Kidney (tissue), 14 donors: ENCODE data around the gene MSI2. TPM values are rescaled to one million over a fixed set of nuclear protein-coding genes. Genes with fewer than 3 reads are reported as not detected.
A peak's percentile ranks its signal among the peaks of the same experiment; 100 is the strongest.

Experiments
- DNase-seq, 5 donors: peaks; one replicate each; pipeline ENCODE4 v3.0.0-alpha.2; 2013 to 2020
- FAIRE-seq: peaks from 2 replicates; lab custom pipeline; 2012; peaks lifted over from hg19 to GRCh38; lab: Jason Lieb, UNC
- H3K27ac ChIP-seq, 2 donors: one replicate each; pipeline ENCODE4 v1.7.0; 2013; ENCODE audit warnings: low read depth in 2 of 2, low read length in 2 of 2, inconsistent platforms in 1 of 2
- H3K27me3 ChIP-seq: one replicate; pipeline ENCODE4 v1.7.1; 2013; ENCODE audit warnings: low read length, inconsistent platforms; ENCODE audit not compliant: control insufficient read depth, insufficient read depth
- H3K36me3 ChIP-seq, 3 donors: one replicate each; pipeline versions ENCODE4 v1.7.0 to v1.7.1; 2013; ENCODE audit warnings: low read length in 3 of 3, control low read depth in 1 of 3, inconsistent platforms in 1 of 3; ENCODE audit not compliant: insufficient read depth in 3 of 3, control insufficient read depth in 2 of 3
- H3K4me1 ChIP-seq, 3 donors: one replicate each; pipeline versions ENCODE4 v1.7.0 to v1.7.1; 2013; ENCODE audit warnings: low read length in 3 of 3, inconsistent platforms in 1 of 3, low read depth in 1 of 3; ENCODE audit not compliant: control insufficient read depth in 2 of 3, insufficient read depth in 2 of 3
- H3K4me3 ChIP-seq, 3 donors: one replicate each; pipeline versions ENCODE4 v1.7.0 to v1.8.1; 2013; ENCODE audit warnings: low read length in 3 of 3, control low read depth in 1 of 3, inconsistent platforms in 1 of 3
- H3K9ac ChIP-seq, 3 donors: one replicate each; pipeline versions ENCODE4 v1.7.0 to v1.7.1; 2013; ENCODE audit warnings: low read length in 3 of 3, control low read depth in 1 of 3, inconsistent platforms in 1 of 3
- H3K9me3 ChIP-seq, 3 donors: one replicate each; pipeline versions ENCODE4 v1.7.0 to v1.7.1; 2013; ENCODE audit warnings: low read length in 3 of 3, control low read depth in 1 of 3, inconsistent platforms in 1 of 3; ENCODE audit not compliant: control insufficient read depth in 2 of 3, insufficient read depth in 1 of 3
- intact Hi-C: fragments of 100-400 bp; cut with DNase I; formaldehyde crosslinking; loops from one replicate; pipeline ENCODE4 v1.11.1; 2022
- polyA plus RNA-seq: library from polyadenylated mRNA; stranded (reverse); fragments of 350-450 nt; fragmentation: Illumina TruSeq; extraction: RNeasy Lipid Tissue Mini Kit (QIAGEN cat#74804); gene quantifications from one replicate; pipeline ENCODE4 v1.2.3, GENCODE V29; 2014; ENCODE audit warnings: low read depth, low replicate concordance; ENCODE audit not compliant: insufficient read depth
- total RNA-seq: library from RNA; stranded (reverse); fragmentation: NEBNext Ultra II Directional; extraction: Animal tissue kit (Norgen Biotek cat#: 25700); gene quantifications from one replicate; pipeline ENCODE4 v1.2.1, GENCODE V29; 2021
- TF ChIP-seq, protein P1 (sequence below): IDR thresholded peaks from 3 replicates; pipeline ENCODE4 v1.5.1; 2012; ENCODE audit warnings: mild to moderate bottlenecking, moderate library complexity, borderline replicate concordance; ENCODE audit not compliant: insufficient read depth; ENCODE audit errors: extremely low read depth
- donor health status: control.
- donor health status: control.
- donor health status: control.
- donor health status: control.
- donor health status: control.
- donor health status: DM: yes; HTN: yes; CAD: no.
- donor health status: Normal renal cell carcinoma (clear cell type).

Gene MSI2
- total and polyA plus RNA-seq, 2 donors from 2014 or later: 69.2 to 151 TPM

DNA sequence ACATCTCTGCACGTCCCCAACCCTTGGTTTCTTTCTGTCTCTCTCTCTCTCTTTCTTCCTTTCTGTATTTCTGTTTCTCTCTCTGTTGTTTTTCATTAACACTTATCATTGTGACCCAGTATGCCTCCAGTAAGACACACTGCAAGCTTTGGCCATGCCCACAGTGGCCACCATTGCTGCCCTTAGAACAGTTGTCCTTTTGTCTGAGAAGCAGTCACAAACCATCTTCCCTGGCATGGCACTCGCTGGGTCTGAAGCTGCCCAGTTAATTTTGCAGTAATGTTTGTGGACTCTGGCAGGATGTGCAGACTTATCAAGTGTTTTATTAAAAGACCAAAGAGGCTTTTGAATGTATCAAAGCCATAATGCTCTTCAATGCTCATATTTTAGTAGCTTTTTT is 146.9 kb downstream of the MSI2 start:
- H3K9me3 ChIP-seq: no peaks in the 10 kb centered on the region
- H3K4me1 ChIP-seq: peaks cover 19 to 32% (median 30%) of the 10 kb centered on the region in 3 donors
- H3K4me3 ChIP-seq: no peak overlapping the region
- H3K9ac ChIP-seq: no peak overlapping the region
- no peaks in the 10 kb centered on the region for H3K27me3 ChIP-seq
- no peak for FAIRE-seq
- DNase-seq: no peak
- intact Hi-C loops: no loop called here
- no peak overlapping the region for H3K27ac ChIP-seq
- peaks cover 0 to 7% (median 0%) of the 10 kb centered on the region in 3 donors for H3K36me3 ChIP-seq
- TF ChIP-seq, protein P1, sequence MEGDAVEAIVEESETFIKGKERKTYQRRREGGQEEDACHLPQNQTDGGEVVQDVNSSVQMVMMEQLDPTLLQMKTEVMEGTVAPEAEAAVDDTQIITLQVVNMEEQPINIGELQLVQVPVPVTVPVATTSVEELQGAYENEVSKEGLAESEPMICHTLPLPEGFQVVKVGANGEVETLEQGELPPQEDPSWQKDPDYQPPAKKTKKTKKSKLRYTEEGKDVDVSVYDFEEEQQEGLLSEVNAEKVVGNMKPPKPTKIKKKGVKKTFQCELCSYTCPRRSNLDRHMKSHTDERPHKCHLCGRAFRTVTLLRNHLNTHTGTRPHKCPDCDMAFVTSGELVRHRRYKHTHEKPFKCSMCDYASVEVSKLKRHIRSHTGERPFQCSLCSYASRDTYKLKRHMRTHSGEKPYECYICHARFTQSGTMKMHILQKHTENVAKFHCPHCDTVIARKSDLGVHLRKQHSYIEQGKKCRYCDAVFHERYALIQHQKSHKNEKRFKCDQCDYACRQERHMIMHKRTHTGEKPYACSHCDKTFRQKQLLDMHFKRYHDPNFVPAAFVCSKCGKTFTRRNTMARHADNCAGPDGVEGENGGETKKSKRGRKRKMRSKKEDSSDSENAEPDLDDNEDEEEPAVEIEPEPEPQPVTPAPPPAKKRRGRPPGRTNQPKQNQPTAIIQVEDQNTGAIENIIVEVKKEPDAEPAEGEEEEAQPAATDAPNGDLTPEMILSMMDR: no peak

DNA sequence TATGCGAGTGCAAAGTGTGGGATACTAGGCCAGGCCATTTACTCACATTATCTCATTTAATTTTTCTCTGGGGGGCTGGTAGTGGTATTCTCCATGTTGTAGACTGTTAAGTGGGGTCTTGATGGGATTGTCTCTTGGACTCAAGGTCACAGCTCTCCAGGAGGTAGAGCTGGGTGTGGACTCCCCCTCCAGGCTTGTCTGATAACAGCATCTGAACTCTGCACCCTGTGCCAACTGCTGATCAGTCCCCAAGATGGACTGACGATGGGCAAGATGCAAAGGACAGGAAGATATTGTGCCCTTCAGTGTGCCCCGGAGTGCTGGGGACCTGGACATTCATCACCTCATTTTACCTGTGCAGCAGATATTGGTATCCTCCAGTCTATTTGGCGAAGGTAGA is 147.8 kb downstream of the MSI2 start:
- Histone ChIP-seq H3K9ac (no peak overlapping the region), H3K9me3 (no peaks in the 10 kb centered on the region), H3K36me3 (peaks cover 0 to 7% (median 0%) of the 10 kb centered on the region in 3 donors), H3K27me3 (no peaks in the 10 kb centered on the region), H3K27ac (peak overlapping the region in 1 of 2 donors; percentile 41), H3K4me3 (no peak overlapping the region), H3K4me1 (peaks cover 21 to 33% (median 32%) of the 10 kb centered on the region in 3 donors)
- TF ChIP-seq, protein P1: no peak
- FAIRE-seq (no peak), DNase-seq (no peak)
- intact Hi-C loops: no loop called here

DNA sequence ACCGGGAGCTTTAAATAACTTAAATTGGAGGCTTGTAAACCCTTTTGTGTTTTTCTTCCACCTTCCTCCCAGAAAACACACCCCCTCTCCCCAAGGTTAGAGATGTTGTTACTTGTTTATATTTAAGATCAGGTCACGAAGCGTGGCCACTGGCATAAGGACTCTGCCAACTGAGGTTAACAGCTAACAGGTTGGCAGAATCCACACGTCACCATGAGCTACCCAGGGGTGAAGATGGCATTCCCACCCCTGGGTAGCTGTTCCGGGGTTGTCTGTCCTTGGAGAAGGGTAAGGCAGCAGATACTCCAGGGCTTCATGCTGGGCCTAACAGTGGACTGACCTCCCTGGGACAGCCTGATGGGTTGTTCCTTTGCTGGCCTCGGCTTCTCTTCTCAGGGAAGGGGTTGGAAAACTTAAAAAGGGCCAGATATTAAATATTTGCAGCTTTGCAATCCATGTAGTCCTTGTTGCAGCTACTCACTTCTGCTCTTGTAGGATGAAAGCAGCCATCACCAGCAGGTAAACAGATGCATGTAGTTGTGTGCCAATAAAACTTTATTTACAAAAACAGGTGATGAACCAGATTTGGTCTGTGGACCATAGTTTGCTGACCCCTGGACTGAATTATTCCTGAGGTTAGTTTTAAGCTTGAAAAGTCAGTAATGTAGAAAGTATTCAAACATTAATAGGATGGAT is 148.6 kb downstream of the MSI2 start:
- TF ChIP-seq, protein P1: no peak
- H3K27me3 ChIP-seq: no peaks in the 10 kb centered on the region
- H3K4me1 ChIP-seq: peaks cover 25 to 35% (median 32%) of the 10 kb centered on the region in 3 donors
- FAIRE-seq: no peak
- H3K9me3 ChIP-seq: no peaks in the 10 kb centered on the region
- no peak overlapping the region for H3K9ac ChIP-seq
- peaks cover 0 to 7% (median 0%) of the 10 kb centered on the region in 3 donors for H3K36me3 ChIP-seq
- DNase-seq: no peak
- H3K27ac ChIP-seq: peak overlapping the region; percentile 41 to 47
- intact Hi-C loops: no loop called here
- no peak overlapping the region for H3K4me3 ChIP-seq
